HEK293 (cell line): ENCODE measurements around the gene TCEA3.

Source experiments
- EGR2 ChIP-seq: fragments of 450-650 bp; formaldehyde crosslinking; IDR thresholded peaks from 2 replicates; pipeline ENCODE4 v1.5.1; 2016; ENCODE audit warnings: low read depth, missing biosample characterization, missing genetic modification characterization
- GLIS2 ChIP-seq: fragments of 450-650 bp; formaldehyde crosslinking; IDR thresholded peaks from 2 replicates; pipeline ENCODE4 v1.5.1; 2016; ENCODE audit warnings: missing biosample characterization, missing genetic modification characterization
- KLF7 ChIP-seq: fragments of 450-650 bp; formaldehyde crosslinking; IDR thresholded peaks from 2 replicates; pipeline ENCODE4 v1.5.1; 2016; ENCODE audit warnings: missing biosample characterization, missing genetic modification characterization, borderline replicate concordance
- KLF9 ChIP-seq: fragments of 450-650 bp; formaldehyde crosslinking; IDR thresholded peaks from 2 replicates; pipeline ENCODE4 v1.5.1; 2016; ENCODE audit warnings: missing biosample characterization, missing genetic modification characterization, low read depth
- PBX3 ChIP-seq: sonication (generic); formaldehyde crosslinking; IDR thresholded peaks from 2 replicates; pipeline ENCODE4 v1.8.1; 2022; ENCODE audit warnings: mild to moderate bottlenecking, moderate library complexity, missing genetic modification reagents
- YY2 ChIP-seq: fragments of 450-650 bp; formaldehyde crosslinking; IDR thresholded peaks from 2 replicates; pipeline ENCODE4 v1.5.1; 2016; ENCODE audit warnings: missing biosample characterization, missing genetic modification characterization
- ZBTB11 ChIP-seq: fragments of 450-650 bp; formaldehyde crosslinking; conservative IDR thresholded peaks from 2 replicates; pipeline ENCODE4 v1.5.1; 2016; ENCODE audit warnings: low read depth, missing biosample characterization, missing genetic modification characterization
- ZIC2 ChIP-seq: fragments of 450-650 bp; formaldehyde crosslinking; IDR thresholded peaks from 2 replicates; pipeline ENCODE4 v1.5.1; 2016; ENCODE audit warnings: missing biosample characterization, missing genetic modification characterization
- ZNF138 ChIP-seq: fragments of 450-650 bp; formaldehyde crosslinking; IDR thresholded peaks from 2 replicates; pipeline ENCODE4 v1.5.1; 2016; ENCODE audit warnings: missing biosample characterization, missing genetic modification characterization, borderline replicate concordance
- ZNF157 ChIP-seq: fragments of 450-650 bp; formaldehyde crosslinking; IDR thresholded peaks from 2 replicates; pipeline ENCODE4 v1.5.1; 2016; ENCODE audit warnings: missing biosample characterization, missing genetic modification characterization
- ZNF16 ChIP-seq: fragments of 450-650 bp; formaldehyde crosslinking; IDR thresholded peaks from 2 replicates; pipeline ENCODE4 v1.5.1; 2016; ENCODE audit warnings: low read depth, missing biosample characterization, missing genetic modification characterization
- ZNF221 ChIP-seq: fragments of 450-650 bp; formaldehyde crosslinking; IDR thresholded peaks from 2 replicates; pipeline ENCODE4 v1.5.1; 2017; ENCODE audit warnings: missing biosample characterization, missing genetic modification characterization, borderline replicate concordance
- ZNF223 ChIP-seq: fragments of 450-650 bp; formaldehyde crosslinking; IDR thresholded peaks from 2 replicates; pipeline ENCODE4 v1.5.1; 2016; ENCODE audit warnings: missing biosample characterization, missing genetic modification characterization
- ZNF350 ChIP-seq: fragments of 450-650 bp; formaldehyde crosslinking; IDR thresholded peaks from 2 replicates; pipeline ENCODE4 v1.5.0; 2017; ENCODE audit warnings: missing biosample characterization, mild to moderate bottlenecking, missing genetic modification characterization
- ZNF426 ChIP-seq: fragments of 450-650 bp; formaldehyde crosslinking; IDR thresholded peaks from 2 replicates; pipeline ENCODE4 v1.5.1; 2017; ENCODE audit warnings: missing biosample characterization, missing genetic modification characterization, mild to moderate bottlenecking, inconsistent platforms, moderate library complexity
- ZNF561 ChIP-seq: fragments of 450-650 bp; IDR thresholded peaks from 2 replicates; pipeline ENCODE4 v1.5.1; 2018; ENCODE audit warnings: missing biosample characterization, missing genetic modification characterization, borderline replicate concordance
- ZNF600 ChIP-seq: fragments of 450-650 bp; formaldehyde crosslinking; IDR thresholded peaks from 2 replicates; pipeline ENCODE4 v1.5.1; 2016; ENCODE audit warnings: missing biosample characterization, missing genetic modification characterization
- ZNF677 ChIP-seq: fragments of 450-650 bp; IDR thresholded peaks from 2 replicates; pipeline ENCODE4 v1.5.0; 2018; ENCODE audit warnings: missing biosample characterization, mild to moderate bottlenecking, missing genetic modification characterization, moderate library complexity
- ZNF792 ChIP-seq: fragments of 450-650 bp; formaldehyde crosslinking; IDR thresholded peaks from 2 replicates; pipeline ENCODE4 v1.5.1; 2016; ENCODE audit warnings: missing biosample characterization, missing genetic modification characterization
- ZNF830 ChIP-seq: fragments of 450-650 bp; IDR thresholded peaks from 2 replicates; pipeline ENCODE4 v1.5.0; 2018; ENCODE audit warnings: missing biosample characterization, missing genetic modification characterization, low read depth, mild to moderate bottlenecking, moderate library complexity
- ZSCAN16 ChIP-seq: fragments of 450-650 bp; formaldehyde crosslinking; IDR thresholded peaks from 2 replicates; pipeline ENCODE4 v1.5.1; 2016; ENCODE audit warnings: missing biosample characterization, missing genetic modification characterization
- ZSCAN4 ChIP-seq: fragments of 450-650 bp; formaldehyde crosslinking; IDR thresholded peaks from 2 replicates; pipeline ENCODE4 v1.5.1; 2017; ENCODE audit warnings: missing biosample characterization, missing genetic modification characterization
- ZSCAN5A ChIP-seq: fragments of 450-650 bp; formaldehyde crosslinking; IDR thresholded peaks from 2 replicates; pipeline ENCODE4 v1.5.1; 2016; ENCODE audit warnings: missing biosample characterization, missing genetic modification characterization
- TF ChIP-seq, protein P1 (sequence below): fragments of 450-650 bp; formaldehyde crosslinking; IDR thresholded peaks from 2 replicates; pipeline ENCODE4 v1.5.1; 2016; ENCODE audit warnings: missing biosample characterization, missing genetic modification characterization
- TF ChIP-seq, protein P2 (sequence below): fragments of 450-650 bp; formaldehyde crosslinking; IDR thresholded peaks from 2 replicates; pipeline ENCODE4 v1.5.1; 2016; ENCODE audit warnings: missing biosample characterization, missing genetic modification characterization
- TF ChIP-seq, protein P3 (sequence below): fragments of 450-650 bp; formaldehyde crosslinking; IDR thresholded peaks from 2 replicates; pipeline ENCODE4 v1.5.1; 2016; ENCODE audit warnings: missing biosample characterization, missing genetic modification characterization, borderline replicate concordance

TCEA3 gene

DNA sequence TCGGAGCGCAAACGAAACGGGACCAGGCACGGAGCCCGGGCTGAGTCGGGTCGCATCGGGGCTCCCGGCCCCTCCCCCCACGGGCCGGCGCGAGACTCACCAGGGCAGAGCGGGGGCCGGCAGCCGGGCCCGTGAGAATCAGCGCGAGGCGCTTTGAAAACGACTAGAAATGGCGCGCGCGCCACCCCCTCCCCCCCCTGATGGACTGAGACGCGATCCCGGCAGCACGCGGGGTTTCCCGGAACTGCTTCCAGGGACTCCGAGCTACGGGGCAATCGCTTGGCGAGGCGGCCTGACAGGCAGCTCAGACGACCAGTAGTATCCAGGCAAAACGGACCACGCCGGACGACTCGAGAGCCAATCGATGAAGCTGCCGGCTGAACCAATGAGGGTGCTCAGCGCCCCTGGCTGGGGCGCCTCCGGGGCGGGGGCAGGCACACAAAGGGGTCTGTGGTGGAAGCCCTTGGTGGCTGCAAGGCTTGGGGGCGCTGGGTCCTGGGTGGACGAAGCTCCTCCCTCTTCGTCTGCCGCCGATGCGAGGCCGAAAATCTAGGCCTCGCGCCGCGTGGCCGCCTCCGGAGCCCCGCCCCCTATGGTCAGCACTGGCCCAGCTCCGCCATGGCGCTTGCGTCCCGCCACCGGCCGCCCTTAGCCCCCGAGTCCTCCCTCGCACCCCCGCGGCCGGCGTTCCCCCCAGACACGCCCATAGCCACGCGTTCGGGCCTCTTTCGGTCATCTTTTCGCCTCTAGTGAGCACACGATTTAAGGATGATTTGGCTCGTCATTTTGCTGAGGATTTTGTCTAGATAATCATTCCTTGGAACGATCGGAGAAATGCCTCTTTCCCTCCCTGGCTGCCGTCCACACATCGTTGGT is 80.2 kb downstream of the TCEA3 start, which contains the start of gene HNRNPR (continued):
- TF ChIP-seq ZNF157 (tag by site-specific recombination) (no peak), KLF9 (peak; percentile 97), ZNF600 (0 out of 2 replicates have a peak, but pooled peaks have one; percentile 59), EGR2 (tag by site-specific recombination) (peak; percentile 81), ZNF223 (tag by site-specific recombination) (no peak), ZIC2 (0 out of 2 replicates have a peak, but pooled peaks have one; percentile 10), ZNF677 (tag by site-specific recombination) (no peak), ZSCAN4 (tag by site-specific recombination) (no peak), ZNF221 (tag by site-specific recombination) (no peak), KLF7 (tag by site-specific recombination) (peak; percentile 80; the same call in 1 of the 2 replicates), ZNF426 (no peak), ZNF350 (tag by site-specific recombination) (no peak), ZSCAN5A (no peak), ZNF792 (tag by site-specific recombination) (no peak), YY2 (peak; percentile 70; the same call in 1 of the 2 replicates), ZNF830 (no peak), ZBTB11 (tag by site-specific recombination) (peak; percentile 26; the same call in 1 of the 2 replicates), ZNF138 (no peak), ZNF561 (tag by site-specific recombination) (peak; percentile 13; the same call in 1 of the 2 replicates), PBX3 (CRISPR knock-in tag) (peak; percentile 90), GLIS2 (peak; percentile 100), ZNF16 (tag by site-specific recombination) (no peak), ZSCAN16 (no peak)
- TF ChIP-seq, protein P1, sequence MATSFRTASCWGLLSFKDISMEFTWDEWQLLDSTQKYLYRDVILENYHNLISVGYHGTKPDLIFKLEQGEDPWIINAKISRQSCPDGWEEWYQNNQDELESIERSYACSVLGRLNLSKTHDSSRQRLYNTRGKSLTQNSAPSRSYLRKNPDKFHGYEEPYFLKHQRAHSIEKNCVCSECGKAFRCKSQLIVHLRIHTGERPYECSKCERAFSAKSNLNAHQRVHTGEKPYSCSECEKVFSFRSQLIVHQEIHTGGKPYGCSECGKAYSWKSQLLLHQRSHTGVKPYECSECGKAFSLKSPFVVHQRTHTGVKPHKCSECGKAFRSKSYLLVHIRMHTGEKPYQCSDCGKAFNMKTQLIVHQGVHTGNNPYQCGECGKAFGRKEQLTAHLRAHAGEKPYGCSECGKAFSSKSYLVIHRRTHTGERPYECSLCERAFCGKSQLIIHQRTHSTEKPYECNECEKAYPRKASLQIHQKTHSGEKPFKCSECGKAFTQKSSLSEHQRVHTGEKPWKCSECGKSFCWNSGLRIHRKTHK (tag by site-specific recombination) = no peak
- TF ChIP-seq, protein P2, sequence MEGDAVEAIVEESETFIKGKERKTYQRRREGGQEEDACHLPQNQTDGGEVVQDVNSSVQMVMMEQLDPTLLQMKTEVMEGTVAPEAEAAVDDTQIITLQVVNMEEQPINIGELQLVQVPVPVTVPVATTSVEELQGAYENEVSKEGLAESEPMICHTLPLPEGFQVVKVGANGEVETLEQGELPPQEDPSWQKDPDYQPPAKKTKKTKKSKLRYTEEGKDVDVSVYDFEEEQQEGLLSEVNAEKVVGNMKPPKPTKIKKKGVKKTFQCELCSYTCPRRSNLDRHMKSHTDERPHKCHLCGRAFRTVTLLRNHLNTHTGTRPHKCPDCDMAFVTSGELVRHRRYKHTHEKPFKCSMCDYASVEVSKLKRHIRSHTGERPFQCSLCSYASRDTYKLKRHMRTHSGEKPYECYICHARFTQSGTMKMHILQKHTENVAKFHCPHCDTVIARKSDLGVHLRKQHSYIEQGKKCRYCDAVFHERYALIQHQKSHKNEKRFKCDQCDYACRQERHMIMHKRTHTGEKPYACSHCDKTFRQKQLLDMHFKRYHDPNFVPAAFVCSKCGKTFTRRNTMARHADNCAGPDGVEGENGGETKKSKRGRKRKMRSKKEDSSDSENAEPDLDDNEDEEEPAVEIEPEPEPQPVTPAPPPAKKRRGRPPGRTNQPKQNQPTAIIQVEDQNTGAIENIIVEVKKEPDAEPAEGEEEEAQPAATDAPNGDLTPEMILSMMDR = peak; percentile 76
- TF ChIP-seq, protein P3, sequence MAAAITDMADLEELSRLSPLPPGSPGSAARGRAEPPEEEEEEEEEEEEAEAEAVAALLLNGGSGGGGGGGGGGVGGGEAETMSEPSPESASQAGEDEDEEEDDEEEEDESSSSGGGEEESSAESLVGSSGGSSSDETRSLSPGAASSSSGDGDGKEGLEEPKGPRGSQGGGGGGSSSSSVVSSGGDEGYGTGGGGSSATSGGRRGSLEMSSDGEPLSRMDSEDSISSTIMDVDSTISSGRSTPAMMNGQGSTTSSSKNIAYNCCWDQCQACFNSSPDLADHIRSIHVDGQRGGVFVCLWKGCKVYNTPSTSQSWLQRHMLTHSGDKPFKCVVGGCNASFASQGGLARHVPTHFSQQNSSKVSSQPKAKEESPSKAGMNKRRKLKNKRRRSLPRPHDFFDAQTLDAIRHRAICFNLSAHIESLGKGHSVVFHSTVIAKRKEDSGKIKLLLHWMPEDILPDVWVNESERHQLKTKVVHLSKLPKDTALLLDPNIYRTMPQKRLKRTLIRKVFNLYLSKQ = no peak
